ENCODE measurements around the gene CELA1.
"Not testable (repeated sequence)": the region's sequence is repeated elsewhere in the genome, so short reads cannot be mapped to it uniquely, and the experiment has no call there.

Gene CELA1

GRCh38 chr12:51307655-51308593 is 38.6 kb downstream of the CELA1 start:
- no peak for DNase-seq

DNA sequence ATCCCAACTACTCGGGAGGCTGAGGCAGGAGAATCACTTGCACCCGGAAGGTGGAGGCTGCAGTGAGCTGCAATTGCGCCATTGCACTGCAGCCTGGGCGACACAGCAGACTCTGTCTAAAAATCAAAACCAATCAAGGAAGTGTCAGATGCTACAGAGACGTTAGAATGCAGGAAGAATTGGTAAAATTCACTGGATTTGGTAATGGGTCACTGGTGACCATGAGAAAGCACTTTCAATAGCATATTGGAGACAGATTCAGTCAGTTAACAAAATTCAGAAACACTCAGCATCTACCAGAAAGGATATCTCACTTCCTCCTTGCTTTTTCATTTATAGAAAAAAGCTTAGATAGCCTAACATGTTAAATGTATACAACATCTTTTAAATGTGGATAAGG is 40.0 kb downstream of the CELA1 start:
- DNase-seq: no peak

DNA sequence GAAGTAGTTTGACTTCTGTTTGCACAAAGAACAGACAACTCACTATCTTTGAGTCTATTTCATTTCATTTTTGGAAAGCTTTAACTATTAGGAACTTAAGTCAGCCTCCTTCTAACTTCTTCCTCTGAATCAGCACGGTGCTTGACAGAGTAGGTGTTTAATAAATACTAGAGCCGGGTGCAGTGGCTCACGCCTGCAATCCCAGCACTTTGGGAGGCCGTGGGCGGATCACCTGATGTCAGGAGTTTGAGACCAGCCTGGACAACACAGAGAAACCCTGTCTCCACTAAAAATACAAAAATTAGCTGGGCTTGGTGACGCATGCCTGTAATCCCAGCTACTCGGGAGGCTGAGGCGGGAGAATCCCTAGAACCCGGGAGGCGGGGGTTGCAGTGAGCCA is 45.7 kb downstream of the CELA1 start:
- not testable (repeated sequence) for DNase-seq

GRCh38 chr12:51295651-51296050 is 50.8 kb downstream of the CELA1 start:
- DNase-seq: no peak

- not testable (repeated sequence) for DNase-seq
Observed at GRCh38 chr12:51294097-51294496, 52.4 kb downstream of the CELA1 start.

- no peak for DNase-seq
Observed at GRCh38 chr12:51293696-51294095, 52.8 kb downstream of the CELA1 start.

DNA sequence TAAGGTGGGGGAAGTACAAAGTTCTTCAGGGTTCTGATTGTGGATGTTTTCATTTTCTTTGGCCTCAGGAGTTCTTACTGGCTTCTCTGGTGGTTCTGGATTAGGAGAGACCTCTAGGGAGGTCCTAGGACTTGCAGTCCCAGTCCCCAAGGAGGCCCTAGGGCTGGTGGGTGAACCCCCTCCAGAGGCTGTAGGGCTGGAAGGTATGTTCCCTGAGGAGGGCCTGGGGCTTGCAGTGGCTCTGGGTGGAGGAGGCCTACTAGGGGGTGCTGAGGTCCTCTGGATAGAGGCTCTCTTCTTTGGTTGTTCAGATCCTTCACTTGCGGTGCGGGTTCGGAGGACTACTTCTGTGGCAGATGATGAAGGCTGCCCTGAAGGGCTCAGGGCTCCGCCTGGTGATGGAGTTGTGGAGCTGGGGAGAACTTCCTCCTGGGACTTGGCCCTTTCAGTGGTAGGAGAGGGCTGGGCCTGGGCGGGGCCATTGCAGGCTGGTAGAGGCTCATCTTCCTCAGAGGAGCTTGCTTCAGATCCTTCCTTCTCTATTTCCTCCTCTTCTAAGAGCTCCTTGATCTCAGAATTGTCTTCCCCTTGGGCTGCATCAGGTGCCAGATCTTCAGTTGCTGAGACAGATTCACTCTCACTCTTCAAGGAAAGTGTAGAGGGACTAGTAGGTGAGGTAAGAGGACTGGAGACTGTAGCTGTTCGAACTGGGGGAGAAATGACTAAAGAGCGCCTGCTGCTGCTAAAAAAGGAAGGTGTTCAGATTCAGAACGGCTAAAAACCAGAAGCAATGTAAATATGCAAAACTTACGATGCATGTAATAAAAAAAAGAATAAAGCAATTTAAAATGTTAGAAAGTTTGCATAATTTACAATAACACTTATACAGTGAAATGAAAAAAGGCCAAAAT is 54.6 kb downstream of the CELA1 start:
- not testable (repeated sequence) for DNase-seq

- DNase-seq: no peak
Observed at GRCh38 chr12:51285843-51286242, 60.6 kb downstream of the CELA1 start.

DNA sequence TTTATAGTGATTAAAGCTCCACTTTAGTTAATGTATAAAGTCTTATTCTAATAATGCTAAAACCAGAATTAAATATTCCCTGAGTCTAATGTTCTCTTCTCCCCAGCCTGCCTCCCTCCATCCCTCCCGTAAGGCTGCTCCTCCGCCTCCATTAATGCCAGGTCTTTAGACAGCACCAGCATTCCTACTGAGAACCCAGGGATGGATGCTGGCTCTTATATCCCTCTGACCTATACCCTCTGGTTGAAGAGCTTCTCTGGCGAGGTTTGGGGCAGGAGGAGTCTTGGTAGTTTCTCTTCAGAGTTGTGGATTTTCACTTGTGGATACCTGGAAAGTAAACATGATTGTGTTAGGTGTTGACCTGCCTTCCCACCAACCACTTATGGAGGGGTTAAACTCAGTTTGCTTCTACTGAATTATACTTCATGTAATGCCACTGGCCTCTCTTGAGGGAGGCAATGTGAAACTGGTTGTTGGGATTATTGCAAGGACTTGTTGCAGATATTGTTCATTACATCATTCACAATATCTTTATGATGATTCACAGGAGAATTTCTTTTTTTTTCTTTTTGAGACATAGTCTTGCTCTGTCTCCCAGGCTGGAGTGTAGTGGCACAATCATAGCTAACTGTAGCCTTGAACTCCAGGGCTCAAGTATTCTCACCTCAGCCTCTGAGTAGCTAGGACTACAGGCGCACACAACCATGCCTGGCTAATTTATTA is 65.1 kb downstream of the CELA1 start:
- DNase-seq: no peak
